ENCODE results near the gene PPP1R36. TPM values are rescaled to one million over a fixed set of nuclear protein-coding genes. Genes with fewer than 3 reads are reported as not detected.
A peak's percentile ranks its signal among the peaks of the same experiment; 100 is the strongest.

Gene PPP1R36
- total and polyA plus RNA-seq, 2 of the 13 experiments (the other 11 are each of a cell fraction or from before 2014, with no cell fraction given) = 0.11 to 0.17 TPM

- no peak for TF ChIP-seq BCLAF1 (IDR thresholded peaks at IDR 0.05)
- TF ChIP-seq BCL6 (CRISPR knock-in tag; IDR thresholded peaks at IDR 0.05) = no peak
- TF ChIP-seq POLR2A (IDR thresholded peaks at IDR 0.05; ENCODE audit: insufficient read depth in 1 of 2, low read depth in 2 of 2, low read length in 2 of 2) = peak; percentile 47 to 53; a peak in 3 of 4 replicates
- TF ChIP-seq AGO1 (IDR thresholded peaks at IDR 0.05; ENCODE audit: low read depth, low read length, poor library complexity, severe bottlenecking) = no peak
- TF ChIP-seq KAT8 (CRISPR knock-in tag; IDR thresholded peaks at IDR 0.05) = peak; percentile 42
- TF ChIP-seq, protein P1, sequence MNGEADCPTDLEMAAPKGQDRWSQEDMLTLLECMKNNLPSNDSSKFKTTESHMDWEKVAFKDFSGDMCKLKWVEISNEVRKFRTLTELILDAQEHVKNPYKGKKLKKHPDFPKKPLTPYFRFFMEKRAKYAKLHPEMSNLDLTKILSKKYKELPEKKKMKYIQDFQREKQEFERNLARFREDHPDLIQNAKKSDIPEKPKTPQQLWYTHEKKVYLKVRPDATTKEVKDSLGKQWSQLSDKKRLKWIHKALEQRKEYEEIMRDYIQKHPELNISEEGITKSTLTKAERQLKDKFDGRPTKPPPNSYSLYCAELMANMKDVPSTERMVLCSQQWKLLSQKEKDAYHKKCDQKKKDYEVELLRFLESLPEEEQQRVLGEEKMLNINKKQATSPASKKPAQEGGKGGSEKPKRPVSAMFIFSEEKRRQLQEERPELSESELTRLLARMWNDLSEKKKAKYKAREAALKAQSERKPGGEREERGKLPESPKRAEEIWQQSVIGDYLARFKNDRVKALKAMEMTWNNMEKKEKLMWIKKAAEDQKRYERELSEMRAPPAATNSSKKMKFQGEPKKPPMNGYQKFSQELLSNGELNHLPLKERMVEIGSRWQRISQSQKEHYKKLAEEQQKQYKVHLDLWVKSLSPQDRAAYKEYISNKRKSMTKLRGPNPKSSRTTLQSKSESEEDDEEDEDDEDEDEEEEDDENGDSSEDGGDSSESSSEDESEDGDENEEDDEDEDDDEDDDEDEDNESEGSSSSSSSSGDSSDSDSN (CRISPR knock-in tag; IDR thresholded peaks at IDR 0.05) = 0 out of 2 replicates have a peak, but pooled peaks have one; percentile 22
- no peak for TF ChIP-seq ZNF552 (CRISPR knock-in tag; IDR thresholded peaks at IDR 0.05; ENCODE audit: borderline replicate concordance)
- no peak for TF ChIP-seq NR2F1 (CRISPR knock-in tag; IDR thresholded peaks at IDR 0.05)
- TF ChIP-seq ZC3H13 (CRISPR knock-in tag; IDR thresholded peaks at IDR 0.05) = 0 out of 2 replicates have a peak, but pooled peaks have one; percentile 26
- TF ChIP-seq SMARCE1 (IDR thresholded peaks at IDR 0.05; ENCODE audit: borderline replicate concordance) = no peak
- TF ChIP-seq HOXA3 (CRISPR knock-in tag; IDR thresholded peaks at IDR 0.05) = peak; percentile 91
- TF ChIP-seq FOXA3 (CRISPR knock-in tag; IDR thresholded peaks at IDR 0.05) = peak; percentile 43
- TF ChIP-seq, protein P2, sequence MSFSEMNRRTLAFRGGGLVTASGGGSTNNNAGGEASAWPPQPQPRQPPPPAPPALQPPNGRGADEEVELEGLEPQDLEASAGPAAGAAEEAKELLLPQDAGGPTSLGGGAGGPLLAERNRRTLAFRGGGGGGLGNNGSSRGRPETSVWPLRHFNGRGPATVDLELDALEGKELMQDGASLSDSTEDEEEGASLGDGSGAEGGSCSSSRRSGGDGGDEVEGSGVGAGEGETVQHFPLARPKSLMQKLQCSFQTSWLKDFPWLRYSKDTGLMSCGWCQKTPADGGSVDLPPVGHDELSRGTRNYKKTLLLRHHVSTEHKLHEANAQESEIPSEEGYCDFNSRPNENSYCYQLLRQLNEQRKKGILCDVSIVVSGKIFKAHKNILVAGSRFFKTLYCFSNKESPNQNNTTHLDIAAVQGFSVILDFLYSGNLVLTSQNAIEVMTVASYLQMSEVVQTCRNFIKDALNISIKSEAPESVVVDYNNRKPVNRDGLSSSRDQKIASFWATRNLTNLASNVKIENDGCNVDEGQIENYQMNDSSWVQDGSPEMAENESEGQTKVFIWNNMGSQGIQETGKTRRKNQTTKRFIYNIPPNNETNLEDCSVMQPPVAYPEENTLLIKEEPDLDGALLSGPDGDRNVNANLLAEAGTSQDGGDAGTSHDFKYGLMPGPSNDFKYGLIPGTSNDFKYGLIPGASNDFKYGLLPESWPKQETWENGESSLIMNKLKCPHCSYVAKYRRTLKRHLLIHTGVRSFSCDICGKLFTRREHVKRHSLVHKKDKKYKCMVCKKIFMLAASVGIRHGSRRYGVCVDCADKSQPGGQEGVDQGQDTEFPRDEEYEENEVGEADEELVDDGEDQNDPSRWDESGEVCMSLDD (CRISPR knock-in tag; IDR thresholded peaks at IDR 0.05; ENCODE audit: borderline replicate concordance) = no peak
- 0 out of 2 replicates have a peak, but pooled peaks have one; percentile 67 for TF ChIP-seq GTF3A (CRISPR knock-in tag; conservative IDR thresholded peaks at IDR 0.05)
- peak; percentile 97 for TF ChIP-seq PBX2 (CRISPR knock-in tag; IDR thresholded peaks at IDR 0.05)
- TF ChIP-seq, protein P3, sequence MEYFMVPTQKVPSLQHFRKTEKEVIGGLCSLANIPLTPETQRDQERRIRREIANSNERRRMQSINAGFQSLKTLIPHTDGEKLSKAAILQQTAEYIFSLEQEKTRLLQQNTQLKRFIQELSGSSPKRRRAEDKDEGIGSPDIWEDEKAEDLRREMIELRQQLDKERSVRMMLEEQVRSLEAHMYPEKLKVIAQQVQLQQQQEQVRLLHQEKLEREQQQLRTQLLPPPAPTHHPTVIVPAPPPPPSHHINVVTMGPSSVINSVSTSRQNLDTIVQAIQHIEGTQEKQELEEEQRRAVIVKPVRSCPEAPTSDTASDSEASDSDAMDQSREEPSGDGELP (IDR thresholded peaks at IDR 0.05; ENCODE audit: borderline replicate concordance, low read depth) = peak; percentile 47; the same call in 1 of the 2 replicates
Measured at GRCh38 chr14:64540208-64541202, 9.3 kb upstream of the PPP1R36 start, which contains the start of gene HSPA2 (continued).

Measured in HepG2 (cell line).